Mesenchymal stem cell (in vitro differentiated cells and primary cell): ENCODE data around the gene RELB.

Experiments
- DNase-seq: peaks from one replicate; pipeline ENCODE4 v3.0.0-alpha.2; 2013
- H2AFZ ChIP-seq: one replicate; pipeline ENCODE4 v1.6.1; 2013; ENCODE audit warnings: low read depth, mild to moderate bottlenecking, control low read depth, inconsistent platforms, low read length, moderate library complexity
- H2AK5ac ChIP-seq: 2 replicates; pipeline ENCODE4 v1.6.1; 2013; ENCODE audit warnings: low read length, moderate library complexity, mild to moderate bottlenecking, inconsistent platforms; ENCODE audit not compliant: severe bottlenecking
- H2BK120ac ChIP-seq: one replicate; pipeline ENCODE4 v1.6.1; 2013; ENCODE audit warnings: low read depth, mild to moderate bottlenecking, inconsistent platforms, low read length, moderate library complexity
- H2BK12ac ChIP-seq, 2 experiments: one replicate each; pipeline ENCODE4 v1.6.1; 2013; ENCODE audit warnings: inconsistent platforms in 2 of 2, low read length in 2 of 2, mild to moderate bottlenecking in 2 of 2, moderate library complexity in 2 of 2, control low read depth in 1 of 2
- H2BK15ac ChIP-seq: one replicate; pipeline ENCODE4 v1.6.1; 2013; ENCODE audit warnings: mild to moderate bottlenecking, low read depth, inconsistent platforms; ENCODE audit not compliant: poor library complexity, severe bottlenecking
- H2BK5ac ChIP-seq: 2 replicates; pipeline ENCODE4 v1.6.1; 2013; ENCODE audit warnings: low read depth, mild to moderate bottlenecking, low read length, control low read depth, inconsistent platforms; ENCODE audit not compliant: poor library complexity, severe bottlenecking
- H3K14ac ChIP-seq, 2 experiments: one replicate each; pipeline ENCODE4 v1.6.1; 2013; ENCODE audit warnings: inconsistent platforms in 2 of 2, low read length in 2 of 2, control low read depth in 1 of 2, mild to moderate bottlenecking in 1 of 2, moderate library complexity in 1 of 2
- H3K18ac ChIP-seq, 2 experiments: one replicate each; pipeline ENCODE4 v1.6.1; 2013; ENCODE audit warnings: inconsistent platforms in 2 of 2, low read length in 2 of 2, control low read depth in 1 of 2, low read depth in 1 of 2, mild to moderate bottlenecking in 1 of 2
- H3K23ac ChIP-seq, 2 experiments: one replicate each; pipeline ENCODE4 v1.6.1; 2013; ENCODE audit warnings: inconsistent platforms in 2 of 2, low read length in 2 of 2, mild to moderate bottlenecking in 2 of 2, moderate library complexity in 2 of 2, control low read depth in 1 of 2
- H3K27ac ChIP-seq: 2 replicates; pipeline ENCODE4 v1.5.1; 2013; ENCODE audit warnings: mild to moderate bottlenecking, moderate library complexity, low read length, control low read depth, inconsistent platforms; ENCODE audit not compliant: poor library complexity, severe bottlenecking
- H3K27me3 ChIP-seq, 2 experiments: 2 replicates each; pipeline versions ENCODE4 v1.6.1 to v1.7.0; 2013; ENCODE audit warnings: low read length in 2 of 2, mild to moderate bottlenecking in 2 of 2, moderate library complexity in 2 of 2, control low read depth in 1 of 2, inconsistent platforms in 1 of 2; ENCODE audit not compliant: control insufficient read depth in 1 of 2, insufficient read depth in 1 of 2
- H3K36me3 ChIP-seq, 2 experiments: 2 replicates each; pipeline versions ENCODE4 v1.6.1 to v1.7.0; 2013; ENCODE audit warnings: low read length in 2 of 2, control low read depth in 1 of 2, inconsistent platforms in 1 of 2, low read depth in 1 of 2, mild to moderate bottlenecking in 1 of 2; ENCODE audit not compliant: insufficient read depth in 2 of 2, control insufficient read depth in 1 of 2
- H3K4ac ChIP-seq, 2 experiments: one replicate each; pipeline ENCODE4 v1.6.1; 2013; ENCODE audit warnings: inconsistent platforms in 2 of 2, low read length in 2 of 2, mild to moderate bottlenecking in 2 of 2, moderate library complexity in 2 of 2, control low read depth in 1 of 2, low read depth in 1 of 2
- H3K4me1 ChIP-seq: 2 replicates; pipeline ENCODE4 v1.6.1; 2013; ENCODE audit warnings: low read depth, low read length, control low read depth; ENCODE audit not compliant: control insufficient read depth, insufficient read depth
- H3K4me2 ChIP-seq: 2 replicates; pipeline ENCODE4 v1.6.1; 2013; ENCODE audit warnings: low read length, mild to moderate bottlenecking, inconsistent platforms; ENCODE audit not compliant: poor library complexity, severe bottlenecking
- H3K4me3 ChIP-seq, 2 experiments: 2 replicates each; pipeline versions ENCODE4 v1.5.1 to v1.7.0; 2013; ENCODE audit warnings: low read length in 2 of 2, mild to moderate bottlenecking in 2 of 2, control low read depth in 1 of 2, low read depth in 1 of 2; ENCODE audit not compliant: insufficient read depth in 1 of 2
- H3K79me1 ChIP-seq: replicated peaks from 2 replicates; pipeline ENCODE4 v1.6.1; 2013; ENCODE audit warnings: mild to moderate bottlenecking, control low read depth, low read length, inconsistent platforms; ENCODE audit not compliant: poor library complexity, severe bottlenecking
- H3K9ac ChIP-seq: 2 replicates; pipeline ENCODE4 v1.7.0; 2013; ENCODE audit warnings: mild to moderate bottlenecking, low read length, moderate library complexity
- H3K9me3 ChIP-seq: 2 replicates; pipeline ENCODE4 v1.7.0; 2013; ENCODE audit warnings: mild to moderate bottlenecking, low read length; ENCODE audit not compliant: control insufficient read depth
- H4K8ac ChIP-seq: one replicate; pipeline ENCODE4 v1.6.1; 2013; ENCODE audit warnings: inconsistent platforms, mild to moderate bottlenecking, low read length, moderate library complexity
- H4K91ac ChIP-seq: one replicate; pipeline ENCODE4 v1.6.1; 2013; ENCODE audit warnings: mild to moderate bottlenecking, low read length, inconsistent platforms
- WGBS: methylation state at CpG from one replicate; pipeline ENCODE4 v1.1.7; 2013; ENCODE audit warnings: mixed read lengths; 5-methylcytosine and 5-hydroxymethylcytosine counted together

RELB gene

DNA sequence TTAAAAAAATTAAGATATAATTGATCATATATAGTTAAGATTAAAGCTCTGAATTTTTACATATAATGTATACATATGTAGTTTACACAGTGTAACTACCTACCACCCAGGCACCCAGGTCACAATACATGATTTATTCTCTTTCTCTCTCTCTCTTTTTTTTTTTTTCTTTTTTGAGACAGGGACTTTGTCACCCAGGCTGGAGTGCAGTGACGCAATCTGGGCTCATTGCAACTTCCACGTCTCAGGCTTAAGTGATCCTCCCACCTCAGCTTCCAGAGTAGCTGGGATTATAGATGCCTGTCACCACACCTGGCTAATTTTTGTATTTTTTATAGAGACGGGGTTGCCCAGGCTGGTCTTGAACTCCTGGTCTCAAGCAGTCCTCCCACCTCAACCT is 18.8 kb downstream of the RELB start:
- no peaks in the 10 kb centered on the region for H3K4me1 ChIP-seq
- no peak overlapping the region for H2BK15ac ChIP-seq
- no peak for DNase-seq
- no peak overlapping the region for H2AK5ac ChIP-seq
- no peak overlapping the region for H4K8ac ChIP-seq
- H3K14ac ChIP-seq = no peak overlapping the region
- H3K4me3 ChIP-seq = no peak overlapping the region
- H2AFZ ChIP-seq = no peak overlapping the region
- H2BK120ac ChIP-seq = no peak overlapping the region
- H3K4me2 ChIP-seq = no peak overlapping the region
- no peak overlapping the region for H4K91ac ChIP-seq
- H3K36me3 ChIP-seq = peaks cover 22 to 25% of the 10 kb centered on the region in 2 experiments
- H2BK5ac ChIP-seq = no peak overlapping the region
- 95% methylated on average over 3 of the region's 3 CpGs for WGBS
- no peaks in the 10 kb centered on the region for H3K9me3 ChIP-seq
- H2BK12ac ChIP-seq = no peak overlapping the region
- no peak overlapping the region for H3K4ac ChIP-seq
- H3K79me1 ChIP-seq = no peaks in the 10 kb centered on the region
- no peak overlapping the region for H3K18ac ChIP-seq
- no peaks in the 10 kb centered on the region for H3K27me3 ChIP-seq
- H3K23ac ChIP-seq = no peak overlapping the region
- no peak overlapping the region for H3K27ac ChIP-seq
- H3K9ac ChIP-seq = no peak overlapping the region

DNA sequence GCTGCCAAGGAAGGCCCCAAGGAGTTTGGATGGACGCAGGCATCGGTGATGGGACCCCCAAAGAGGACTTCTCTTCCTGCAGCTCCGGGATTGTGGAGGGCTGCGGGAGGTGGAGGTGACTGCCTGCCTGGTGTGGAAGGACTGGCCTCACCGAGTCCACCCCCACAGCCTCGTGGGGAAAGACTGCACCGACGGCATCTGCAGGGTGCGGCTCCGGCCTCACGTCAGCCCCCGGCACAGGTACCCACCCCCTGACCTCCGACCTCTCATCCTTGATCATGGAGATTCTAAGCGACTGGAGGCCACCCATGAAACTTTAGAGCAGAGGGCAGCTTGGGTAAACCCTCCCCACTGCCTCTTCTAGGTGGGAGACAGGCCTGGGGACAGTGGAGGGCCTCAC is 20.7 kb downstream of the RELB start:
- no peak for DNase-seq
- H3K4ac ChIP-seq = no peak overlapping the region
- H3K36me3 ChIP-seq = peaks cover 25 to 31% of the 10 kb centered on the region in 2 experiments
- H4K91ac ChIP-seq = no peak overlapping the region
- H3K9me3 ChIP-seq = no peaks in the 10 kb centered on the region
- no peaks in the 10 kb centered on the region for H3K79me1 ChIP-seq
- H3K4me1 ChIP-seq = no peaks in the 10 kb centered on the region
- no peak overlapping the region for H2AK5ac ChIP-seq
- no peak overlapping the region for H3K4me2 ChIP-seq
- H4K8ac ChIP-seq = peak overlapping the region; percentile 60
- H2BK15ac ChIP-seq = no peak overlapping the region
- no peak overlapping the region for H2BK5ac ChIP-seq
- H3K18ac ChIP-seq = no peak overlapping the region
- H2AFZ ChIP-seq = no peak overlapping the region
- 96% methylated on average over 13 of the region's 14 CpGs for WGBS
- H3K14ac ChIP-seq = no peak overlapping the region
- no peaks in the 10 kb centered on the region for H3K27me3 ChIP-seq
- no peak overlapping the region for H2BK120ac ChIP-seq
- H2BK12ac ChIP-seq = no peak overlapping the region
- H3K4me3 ChIP-seq = no peak overlapping the region
- H3K9ac ChIP-seq = no peak overlapping the region
- no peak overlapping the region for H3K23ac ChIP-seq
- no peak overlapping the region for H3K27ac ChIP-seq

DNA sequence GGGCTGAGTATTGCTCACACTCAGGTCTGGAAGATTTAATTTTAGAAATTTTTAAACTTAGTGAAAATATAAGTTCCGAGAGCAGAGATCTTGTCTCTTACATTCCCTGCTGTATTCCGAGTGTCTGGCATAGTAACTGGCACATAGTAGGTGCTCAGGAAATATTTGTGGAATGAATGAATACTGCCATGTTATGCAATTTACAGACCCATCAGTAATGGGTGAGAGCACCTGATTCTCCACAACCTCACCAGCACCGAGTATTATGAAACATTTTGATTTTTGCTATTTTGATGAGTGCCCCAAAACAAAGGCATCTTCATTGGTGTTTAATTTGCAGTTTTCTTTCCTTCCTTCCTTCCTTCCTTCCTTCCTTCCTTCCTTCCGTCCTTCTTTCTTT is 21.8 kb downstream of the RELB start:
- Histone ChIP-seq H2BK15ac (no peak overlapping the region), H3K4me3 (no peak overlapping the region), H3K27me3 (no peaks in the 10 kb centered on the region), H3K79me1 (no peaks in the 10 kb centered on the region), H3K9ac (no peak overlapping the region), H2BK120ac (no peak overlapping the region), H3K4me1 (no peaks in the 10 kb centered on the region), H3K18ac (no peak overlapping the region), H2BK12ac (no peak overlapping the region), H4K8ac (no peak overlapping the region), H3K9me3 (no peaks in the 10 kb centered on the region), H3K23ac (no peak overlapping the region), H2BK5ac (no peak overlapping the region), H2AK5ac (no peak overlapping the region), H3K36me3 (peaks cover 30 to 31% of the 10 kb centered on the region in 2 experiments), H3K4ac (no peak overlapping the region), H4K91ac (no peak overlapping the region), H3K14ac (no peak overlapping the region), H2AFZ (no peak overlapping the region), H3K27ac (no peak overlapping the region), H3K4me2 (no peak overlapping the region)
- WGBS = 98% methylated on average over 4 of the region's 4 CpGs
- no peak for DNase-seq

DNA sequence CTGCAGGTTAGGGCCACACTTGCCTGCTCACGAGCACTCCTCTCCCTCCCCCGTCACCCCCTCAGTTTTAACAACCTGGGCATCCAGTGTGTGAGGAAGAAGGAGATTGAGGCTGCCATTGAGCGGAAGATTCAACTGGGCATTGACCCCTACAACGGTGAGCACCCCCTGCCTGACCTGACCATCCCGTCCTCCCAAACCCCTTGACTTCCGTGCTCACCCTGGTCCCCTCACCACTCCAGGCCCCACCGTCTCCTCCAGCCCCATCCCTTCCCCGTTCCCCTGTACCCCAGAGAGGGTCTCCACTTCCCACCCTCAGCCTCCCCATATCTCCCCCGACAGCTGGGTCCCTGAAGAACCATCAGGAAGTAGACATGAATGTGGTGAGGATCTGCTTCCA is 24.0 kb downstream of the RELB start:
- Histone ChIP-seq H3K14ac (no peak overlapping the region), H3K27ac (no peak overlapping the region), H3K27me3 (no peaks in the 10 kb centered on the region), H3K9ac (no peak overlapping the region), H3K18ac (no peak overlapping the region), H3K4me1 (no peaks in the 10 kb centered on the region), H3K4me2 (no peak overlapping the region), H3K79me1 (no peaks in the 10 kb centered on the region), H3K4ac (no peak overlapping the region), H2BK5ac (no peak overlapping the region), H2BK120ac (no peak overlapping the region), H3K9me3 (no peaks in the 10 kb centered on the region), H2BK12ac (no peak overlapping the region), H3K36me3 (peaks cover 35 to 39% of the 10 kb centered on the region in 2 experiments), H4K91ac (no peak overlapping the region), H2AK5ac (no peak overlapping the region), H3K23ac (no peak overlapping the region), H2AFZ (no peak overlapping the region), H4K8ac (no peak overlapping the region), H2BK15ac (no peak overlapping the region), H3K4me3 (no peak overlapping the region)
- DNase-seq = no peak
- 98% methylated on average over 6 of the region's 9 CpGs for WGBS
